Parathyroid adenoma (tissue), 2 donors: ENCODE measurements around the gene BCORL1.

ENCODE experiments used
- H2AFZ ChIP-seq: fragments of 300-600 bp; sonication (generic); one replicate; pipeline ENCODE4 v1.7.0; 2017; ENCODE audit warnings: antibody characterized with exemption, mild to moderate bottlenecking
- H3K27ac ChIP-seq: fragments of 300-600 bp; sonication (generic); one replicate; pipeline ENCODE4 v1.7.0; 2017
- H3K27me3 ChIP-seq: fragments of 300-600 bp; sonication (generic); one replicate; pipeline ENCODE4 v1.7.0; 2017; ENCODE audit warnings: low read length; ENCODE audit not compliant: control insufficient read depth, insufficient read depth
- H3K36me3 ChIP-seq: fragments of 300-600 bp; sonication (generic); one replicate; pipeline ENCODE4 v1.7.0; 2017; ENCODE audit warnings: low read length; ENCODE audit not compliant: control insufficient read depth, insufficient read depth
- H3K4me1 ChIP-seq: fragments of 300-600 bp; sonication (generic); one replicate; pipeline ENCODE4 v1.7.0; 2017; ENCODE audit warnings: control low read depth
- H3K4me2 ChIP-seq: fragments of 300-600 bp; sonication (generic); one replicate; pipeline ENCODE4 v1.7.0; 2017; ENCODE audit warnings: low read length
- H3K4me3 ChIP-seq: fragments of 300-600 bp; sonication (generic); one replicate; pipeline ENCODE4 v1.7.0; 2017; ENCODE audit warnings: low read depth, low read length
- H3K79me2 ChIP-seq: fragments of 300-600 bp; sonication (generic); one replicate; pipeline ENCODE4 v1.7.0; 2017; ENCODE audit warnings: control low read depth
- H3K9ac ChIP-seq: fragments of 300-600 bp; sonication (generic); one replicate; pipeline ENCODE4 v1.7.0; 2017; ENCODE audit warnings: mild to moderate bottlenecking
- H3K9me3 ChIP-seq: fragments of 300-600 bp; sonication (generic); one replicate; pipeline ENCODE4 v1.7.0; 2017; ENCODE audit warnings: low read length; ENCODE audit not compliant: control insufficient read depth
- CTCF ChIP-seq: fragments of 300-600 bp; sonication (generic); IDR thresholded peaks from one replicate; pipeline ENCODE4 v1.7.0; 2017; ENCODE audit warnings: antibody characterized with exemption, mild to moderate bottlenecking
- donor health status: primary hyperparathyroidism.

Gene BCORL1

GRCh38 chrX:129982300-129983251 lies at the start of gene BCORL1:
Gene BCORL1, plus strand, starts transcription at chrX:129982635. Its CDS starts 22,597 bp downstream, at chrX:130005232.
- H3K4me3 ChIP-seq: peak within 1 kb of the TSS; percentile 52
- H3K79me2 ChIP-seq: no peaks in the 10 kb centered on the region
- no peak for TF ChIP-seq CTCF
- H3K4me1 ChIP-seq: no peaks in the 10 kb centered on the region
- peak within 1 kb of the TSS; percentile 73 for H3K4me2 ChIP-seq
- peak within 1 kb of the TSS; percentile 79 for H2AFZ ChIP-seq
- no peak within 1 kb of the TSS for H3K9ac ChIP-seq
- no peaks in the 10 kb centered on the region for H3K36me3 ChIP-seq
- no peaks in the 10 kb centered on the region for H3K9me3 ChIP-seq
- peak within 1 kb of the TSS; percentile 57 for H3K27ac ChIP-seq
- H3K27me3 ChIP-seq: no peaks in the 10 kb centered on the region

DNA sequence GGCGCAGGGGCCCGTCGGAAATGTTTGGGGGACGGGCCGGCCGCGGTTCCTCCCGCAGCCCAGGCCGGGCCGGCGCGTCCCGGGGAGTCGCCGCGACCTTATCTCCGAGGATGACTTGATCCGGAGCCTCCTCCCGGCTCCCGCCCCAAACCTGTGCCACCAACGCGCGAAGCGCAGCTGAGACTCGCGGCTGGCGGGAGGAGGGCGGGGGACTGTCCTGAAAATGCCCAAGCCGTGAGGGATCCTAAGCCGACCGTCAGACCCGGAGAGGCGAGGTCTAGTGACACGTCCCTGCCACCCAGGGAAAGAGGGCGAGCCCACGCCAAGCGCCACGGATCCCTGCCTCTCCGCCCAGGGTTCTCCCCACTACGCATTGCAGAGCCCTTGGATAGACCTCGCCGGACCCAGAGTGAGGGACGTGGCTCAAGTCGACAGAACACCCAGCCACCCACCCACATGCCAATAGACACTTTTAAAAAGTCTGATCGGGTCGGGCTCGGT lies 49.6 kb upstream of the BCORL1 start:
- no peak overlapping the region for H3K9ac ChIP-seq
- H3K4me1 ChIP-seq: no peaks in the 10 kb centered on the region
- H3K79me2 ChIP-seq: no peaks in the 10 kb centered on the region
- H3K27me3 ChIP-seq: no peaks in the 10 kb centered on the region
- no peak for TF ChIP-seq CTCF
- H3K36me3 ChIP-seq: no peaks in the 10 kb centered on the region
- H3K9me3 ChIP-seq: no peaks in the 10 kb centered on the region
- H3K27ac ChIP-seq: no peak overlapping the region
- no peak overlapping the region for H3K4me3 ChIP-seq
- peak overlapping the region; percentile 76 for H2AFZ ChIP-seq
- peak overlapping the region; percentile 53 for H3K4me2 ChIP-seq

DNA sequence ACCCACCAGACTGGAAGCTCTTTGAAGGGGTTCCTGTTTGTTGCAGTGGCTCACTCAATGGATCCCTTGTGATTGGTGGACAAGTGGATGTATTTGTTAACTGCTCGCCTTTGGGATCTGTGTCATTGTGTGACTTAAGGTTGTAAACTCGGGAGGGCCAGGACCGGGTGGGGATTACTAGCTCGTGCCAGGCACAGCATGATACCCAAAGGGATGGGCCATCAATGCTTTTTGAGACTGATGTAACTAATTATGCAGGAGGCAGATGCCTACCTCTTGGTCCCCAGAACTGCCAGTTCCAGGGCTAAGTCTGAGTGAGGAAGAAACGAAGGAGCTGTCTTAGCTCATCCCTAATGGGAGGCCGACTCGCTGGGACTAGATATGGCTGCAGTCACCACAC lies 48.7 kb upstream of the BCORL1 start:
- Histone ChIP-seq H3K4me3 (no peak overlapping the region), H3K4me2 (no peak overlapping the region), H3K79me2 (no peaks in the 10 kb centered on the region), H3K9ac (no peak overlapping the region), H3K36me3 (no peaks in the 10 kb centered on the region), H3K27ac (no peak overlapping the region), H2AFZ (no peak overlapping the region), H3K4me1 (no peaks in the 10 kb centered on the region), H3K27me3 (no peaks in the 10 kb centered on the region), H3K9me3 (no peaks in the 10 kb centered on the region)
- TF ChIP-seq CTCF: no peak

DNA sequence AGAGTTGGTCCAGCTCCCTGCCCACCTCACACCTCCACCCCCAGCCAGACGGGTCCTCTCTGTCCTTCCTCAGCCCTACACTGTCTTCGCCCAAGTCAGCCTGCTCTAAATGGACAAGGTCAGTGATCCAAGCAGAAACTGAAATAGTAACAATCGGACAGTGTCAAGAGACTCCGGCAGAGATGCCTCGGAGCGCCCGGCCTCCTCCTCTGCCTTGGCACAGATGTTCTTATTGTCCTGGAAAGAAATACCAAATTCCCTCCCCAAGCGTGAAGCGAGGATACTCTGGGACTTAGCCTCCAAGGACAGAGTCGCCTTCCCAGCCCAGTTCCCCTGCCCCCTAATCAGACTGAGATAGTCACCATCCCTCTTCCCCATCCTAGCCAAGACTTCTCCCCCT lies 48.0 kb upstream of the BCORL1 start:
- TF ChIP-seq CTCF: no peak
- H3K4me1 ChIP-seq: no peaks in the 10 kb centered on the region
- H3K4me3 ChIP-seq: no peak overlapping the region
- H3K79me2 ChIP-seq: no peaks in the 10 kb centered on the region
- no peak overlapping the region for H3K27ac ChIP-seq
- H2AFZ ChIP-seq: no peak overlapping the region
- H3K4me2 ChIP-seq: no peak overlapping the region
- H3K27me3 ChIP-seq: no peaks in the 10 kb centered on the region
- no peak overlapping the region for H3K9ac ChIP-seq
- no peaks in the 10 kb centered on the region for H3K36me3 ChIP-seq
- no peaks in the 10 kb centered on the region for H3K9me3 ChIP-seq
